ENCODE data around the gene MTO1. TPM values are rescaled to one million over a fixed set of nuclear protein-coding genes. Genes with fewer than 3 reads are reported as not detected.

MTO1 gene
- total RNA-seq, 1 experiment from 2014 or later: 50.8 TPM

- Mint-ChIP-seq H3K4me3 (ENCODE audit: unreplicated experiment) (no peak overlapping the region), H3K27ac (ENCODE audit: low read depth, unreplicated experiment) (no peak overlapping the region), H3K27me3 (ENCODE audit: insufficient read depth, unreplicated experiment) (no peaks in the 10 kb centered on the region), H3K4me1 (ENCODE audit: insufficient read depth, unreplicated experiment) (no peaks in the 10 kb centered on the region), H3K9me3 (ENCODE audit: unreplicated experiment) (no peaks in the 10 kb centered on the region), H3K36me3 (ENCODE audit: insufficient read depth, unreplicated experiment) (peaks cover 98% of the 10 kb centered on the region)
- TF ChIP-seq CTCF (IDR thresholded peaks at IDR 0.05; ENCODE audit: unreplicated experiment): no peak
- no peak for DNase-seq (ENCODE audit: unreplicated experiment)
- POLR2A ChIA-PET: interaction anchor here (1.0 to 4.7 kb wide), 2 partner anchors 10 to 20 kb away, joined by 3 to 27 read pairs; partner anchors contain the start of genes CGAS and MTO1
- CTCF ChIA-PET: interaction anchor here (0.5 to 0.6 kb wide), 2 partner anchors 32 to 82 kb away, joined by 3 read pairs; no protein-coding TSS in a partner anchor
- intact Hi-C loops (cut with micrococcal nuclease): no loop called here
- no TSS peak for BruUV-seq (replicated peaks)
These were observed 10.3 kb downstream of the MTO1 start for GRCh38 chr6:73471686-73472290.

GRCh38 chr6:73476723-73477122, 15.2 kb downstream of the MTO1 start:
- no peaks in the 10 kb centered on the region for H3K9me3 Mint-ChIP-seq (ENCODE audit: unreplicated experiment)
- DNase-seq (ENCODE audit: unreplicated experiment): no peak
- no peak overlapping the region for H3K4me3 Mint-ChIP-seq (ENCODE audit: unreplicated experiment)
- H3K36me3 Mint-ChIP-seq (ENCODE audit: insufficient read depth, unreplicated experiment): peaks cover 95% of the 10 kb centered on the region
- intact Hi-C loops (cut with micrococcal nuclease): no loop called here
- ChIA-PET POLR2A (interaction anchor here (1.4 kb wide), 1 partner anchor 15 kb away, joined by 4 read pairs; the partner anchor contains the start of gene MTO1), CTCF (no interaction called here)
- no TSS peak for BruUV-seq (replicated peaks)
- no peak overlapping the region for H3K27ac Mint-ChIP-seq (ENCODE audit: low read depth, unreplicated experiment)
- no peaks in the 10 kb centered on the region for H3K4me1 Mint-ChIP-seq (ENCODE audit: insufficient read depth, unreplicated experiment)
- TF ChIP-seq CTCF (IDR thresholded peaks at IDR 0.05; ENCODE audit: unreplicated experiment): no peak
- H3K27me3 Mint-ChIP-seq (ENCODE audit: insufficient read depth, unreplicated experiment): no peaks in the 10 kb centered on the region

- Mint-ChIP-seq H3K27me3 (ENCODE audit: insufficient read depth, unreplicated experiment) (no peaks in the 10 kb centered on the region), H3K4me1 (ENCODE audit: insufficient read depth, unreplicated experiment) (no peaks in the 10 kb centered on the region), H3K9me3 (ENCODE audit: unreplicated experiment) (no peaks in the 10 kb centered on the region), H3K36me3 (ENCODE audit: insufficient read depth, unreplicated experiment) (peaks cover 95% of the 10 kb centered on the region), H3K27ac (ENCODE audit: low read depth, unreplicated experiment) (no peak overlapping the region), H3K4me3 (ENCODE audit: unreplicated experiment) (no peak overlapping the region)
- CTCF ChIA-PET: no interaction called here
- intact Hi-C loops (cut with micrococcal nuclease): no loop called here
- no TSS peak for BruUV-seq (replicated peaks)
- POLR2A ChIA-PET: no interaction called here
- DNase-seq (ENCODE audit: unreplicated experiment): no peak
- TF ChIP-seq CTCF (IDR thresholded peaks at IDR 0.05; ENCODE audit: unreplicated experiment): no peak
These were observed 15.9 kb downstream of the MTO1 start for GRCh38 chr6:73477407-73477806.

GRCh38 chr6:73481969-73482368, 20.4 kb downstream of the MTO1 start:
- CTCF ChIA-PET: interaction anchor here (1.0 kb wide), 1 partner anchor 127 kb away, joined by 3 read pairs; no protein-coding TSS in a partner anchor
- Mint-ChIP-seq H3K9me3 (ENCODE audit: unreplicated experiment) (no peaks in the 10 kb centered on the region), H3K4me1 (ENCODE audit: insufficient read depth, unreplicated experiment) (no peaks in the 10 kb centered on the region), H3K4me3 (ENCODE audit: unreplicated experiment) (no peak overlapping the region), H3K36me3 (ENCODE audit: insufficient read depth, unreplicated experiment) (peaks cover 90% of the 10 kb centered on the region), H3K27me3 (ENCODE audit: insufficient read depth, unreplicated experiment) (no peaks in the 10 kb centered on the region), H3K27ac (ENCODE audit: low read depth, unreplicated experiment) (no peak overlapping the region)
- intact Hi-C loops (cut with micrococcal nuclease): no loop called here
- POLR2A ChIA-PET: no interaction called here
- TF ChIP-seq CTCF (IDR thresholded peaks at IDR 0.05; ENCODE audit: unreplicated experiment): no peak
- DNase-seq (ENCODE audit: unreplicated experiment): no peak
- no TSS peak for BruUV-seq (replicated peaks)

Measured in MCF 10A (cell line).